Activated CD8-positive, alpha-beta memory T cell treated with anti-CD3 and anti-CD28 coated beads for 1 hour (primary cell): ENCODE results near the gene TSPY2.
"Not testable (repeated sequence)": the region's sequence is repeated elsewhere in the genome, so short reads cannot be mapped to it uniquely, and the experiment has no call there.

Source experiments
- DNase-seq, 2 donors: peaks; one replicate each; pipeline ENCODE4 v3.0.0-alpha.2; 2020; ENCODE audit warnings: low read depth in 1 of 2; ENCODE audit errors: extremely low read depth in 1 of 2

TSPY2 gene, protein sequence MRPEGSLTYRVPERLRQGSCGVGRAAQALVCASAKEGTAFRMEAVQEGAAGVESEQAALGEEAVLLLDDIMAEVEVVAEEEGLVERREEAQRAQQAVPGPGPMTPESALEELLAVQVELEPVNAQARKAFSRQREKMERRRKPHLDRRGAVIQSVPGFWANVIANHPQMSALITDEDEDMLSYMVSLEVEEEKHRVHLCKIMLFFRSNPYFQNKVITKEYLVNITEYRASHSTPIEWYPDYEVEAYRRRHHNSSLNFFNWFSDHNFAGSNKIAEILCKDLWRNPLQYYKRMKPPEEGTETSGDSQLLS

DNA sequence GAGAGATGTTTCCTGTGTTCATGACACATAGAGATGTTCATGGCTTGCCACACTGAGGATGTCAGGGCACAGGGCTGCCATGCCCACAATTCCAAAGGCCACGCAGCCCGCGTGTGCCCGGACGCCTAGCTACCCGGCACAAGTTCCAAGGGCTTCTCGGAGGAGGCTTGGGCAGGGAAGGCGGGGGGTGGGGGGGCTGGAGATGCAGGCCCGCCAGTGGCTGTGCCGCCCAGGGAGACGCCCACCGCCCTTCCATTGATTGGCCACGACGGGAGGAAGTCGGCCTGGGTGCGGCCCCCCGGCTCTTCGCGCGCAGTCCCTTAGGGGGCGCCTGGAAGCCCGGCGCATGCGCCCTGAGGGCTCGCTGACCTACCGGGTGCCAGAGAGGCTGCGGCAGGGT lies at the start of gene TSPY2:
Gene TSPY2, plus strand, starts transcription at position 301 of the 400 bp plus-strand sequence. Its CDS starts 46 bp downstream, at position 347.
- DNase-seq, result not testable (repeated sequence)

DNA sequence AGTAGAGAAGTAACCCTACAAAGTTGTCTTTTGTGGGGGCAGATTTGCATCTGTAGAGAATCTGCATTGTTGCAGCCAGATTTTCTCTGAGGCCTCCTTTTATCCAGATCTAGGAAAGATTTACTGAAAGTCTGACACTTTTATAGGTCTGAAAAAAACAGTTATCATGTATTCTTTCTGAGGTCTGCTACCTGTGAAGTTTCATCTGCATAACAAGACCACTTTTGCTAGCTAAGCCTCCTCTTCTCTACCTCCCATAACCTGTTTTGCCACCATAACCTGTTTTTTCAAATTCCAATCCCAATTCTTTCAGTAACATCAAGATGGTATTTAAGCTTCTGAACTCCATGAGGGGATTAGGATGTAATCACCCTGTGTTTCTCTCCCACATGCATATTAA lies 36.5 kb upstream of the TSPY2 start:
- not testable (repeated sequence) for DNase-seq

DNA sequence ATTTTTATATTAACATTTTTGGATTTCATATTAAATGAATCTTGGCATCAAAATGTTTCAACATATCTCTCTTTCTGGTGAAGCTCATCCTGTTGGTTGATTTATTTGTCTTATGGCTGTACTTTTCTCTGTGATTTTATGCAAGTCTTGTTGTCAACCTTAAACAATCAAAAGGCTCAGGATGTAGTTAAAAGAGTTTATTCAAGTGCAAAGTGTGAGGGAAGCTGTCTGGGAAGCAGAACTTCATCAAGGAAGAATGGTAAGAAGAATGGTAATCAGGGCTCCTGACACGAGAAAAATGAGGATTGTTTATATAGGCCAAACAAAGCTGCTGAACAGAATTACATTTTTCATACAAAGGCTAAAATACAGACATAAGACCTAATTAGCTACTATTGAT lies 29.0 kb upstream of the TSPY2 start:
- DNase-seq, result not testable (repeated sequence)

DNA sequence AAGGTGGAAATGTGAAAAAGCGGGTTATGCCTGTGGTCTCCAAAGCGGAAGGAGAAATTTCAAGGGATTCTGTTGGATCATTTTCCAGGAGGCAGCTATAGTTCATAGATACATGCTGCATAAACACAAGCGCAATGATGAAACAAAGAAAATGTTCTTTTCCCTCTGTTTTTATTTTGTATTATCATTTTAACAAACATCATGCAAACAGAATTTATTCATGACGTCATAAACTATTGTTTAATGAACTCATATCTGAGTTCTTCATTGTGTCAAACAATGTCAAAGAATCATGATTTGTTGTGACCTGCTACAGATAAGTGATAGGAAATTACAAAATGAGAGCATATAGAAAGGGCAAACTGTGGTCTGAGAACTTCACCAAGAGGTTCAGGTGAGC lies 23.8 kb downstream of the TSPY2 start:
- not testable (repeated sequence) for DNase-seq
